HG03039 (cell line): ENCODE data around the gene TNFRSF1B.

Experiments used
- ATAC-seq: cut with Tn5 transposase; IDR thresholded peaks from one replicate; pipeline ENCODE4 v1.9.1; 2021; ENCODE audit warnings: mild to moderate bottlenecking, moderate library complexity; ENCODE audit not compliant: unreplicated experiment

The TNFRSF1B gene

DNA sequence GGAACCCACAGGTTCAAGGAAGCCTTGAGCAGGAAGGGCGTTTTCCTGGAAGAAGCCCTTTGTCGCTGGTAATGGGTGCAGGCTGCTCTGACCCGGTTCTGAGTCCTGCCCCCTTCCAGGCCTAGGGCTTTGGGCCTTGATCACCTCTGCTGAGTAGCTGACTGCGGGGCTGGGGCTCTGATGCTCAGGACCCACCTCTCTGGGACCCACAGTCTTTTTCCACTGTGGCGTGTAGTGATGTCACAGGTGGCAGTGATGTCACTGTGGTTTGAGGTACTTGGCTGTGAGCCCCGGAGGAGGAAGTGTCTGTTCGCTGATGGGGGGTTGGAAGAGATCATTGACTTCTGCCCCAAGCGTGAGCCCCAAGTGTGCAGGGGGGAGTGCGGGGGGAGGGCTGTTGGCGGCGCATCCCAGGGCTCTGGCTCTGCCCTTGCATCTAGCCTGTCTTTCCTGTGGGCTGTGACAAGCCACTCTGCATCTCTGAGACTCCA is 6.9 kb downstream of the TNFRSF1B start:
- no peak for ATAC-seq

DNA sequence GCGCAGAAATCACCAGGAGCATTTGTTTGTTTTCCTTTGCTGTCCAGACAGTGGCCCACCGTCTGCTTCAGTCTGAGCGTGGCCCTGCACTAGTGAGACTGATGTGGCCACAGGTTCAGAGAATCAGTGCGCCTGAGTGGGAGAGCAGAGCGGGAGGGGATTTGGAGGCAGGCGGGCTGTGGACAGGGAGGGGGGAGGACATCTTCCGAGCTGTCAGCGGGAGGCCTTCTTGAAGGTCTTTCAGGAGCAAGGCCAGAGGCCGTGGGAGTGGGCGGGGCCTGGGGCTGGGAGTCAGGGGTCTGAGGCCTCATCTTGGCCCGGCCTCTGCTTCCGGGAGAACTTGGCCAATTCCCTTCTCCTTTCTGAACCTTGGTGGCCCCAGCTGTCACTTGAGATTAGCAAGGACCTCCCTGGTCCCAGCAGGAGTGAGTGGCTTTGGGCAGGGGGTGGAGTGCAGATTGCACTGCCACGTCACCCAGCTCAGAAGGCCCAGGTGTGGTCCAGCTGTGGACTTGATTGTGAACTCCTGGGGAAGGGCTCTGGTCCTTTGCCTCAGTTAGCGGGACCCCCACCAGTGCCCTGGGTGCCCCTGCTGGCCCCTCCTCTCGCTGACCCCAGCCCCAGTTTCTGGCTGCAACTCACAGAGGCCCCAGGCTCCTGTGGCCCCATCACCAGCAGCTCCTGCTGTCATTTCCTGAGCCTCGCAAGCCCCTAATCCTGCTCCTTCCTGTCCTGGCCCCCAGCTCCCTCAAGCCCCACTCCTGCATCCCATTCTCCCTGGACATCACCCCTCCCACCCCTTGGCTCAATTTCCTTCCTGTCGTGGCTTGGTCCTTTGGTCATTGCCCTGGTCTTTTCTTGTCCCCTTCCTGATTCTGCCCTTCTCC is 8.4 kb downstream of the TNFRSF1B start:
- no peak for ATAC-seq

DNA sequence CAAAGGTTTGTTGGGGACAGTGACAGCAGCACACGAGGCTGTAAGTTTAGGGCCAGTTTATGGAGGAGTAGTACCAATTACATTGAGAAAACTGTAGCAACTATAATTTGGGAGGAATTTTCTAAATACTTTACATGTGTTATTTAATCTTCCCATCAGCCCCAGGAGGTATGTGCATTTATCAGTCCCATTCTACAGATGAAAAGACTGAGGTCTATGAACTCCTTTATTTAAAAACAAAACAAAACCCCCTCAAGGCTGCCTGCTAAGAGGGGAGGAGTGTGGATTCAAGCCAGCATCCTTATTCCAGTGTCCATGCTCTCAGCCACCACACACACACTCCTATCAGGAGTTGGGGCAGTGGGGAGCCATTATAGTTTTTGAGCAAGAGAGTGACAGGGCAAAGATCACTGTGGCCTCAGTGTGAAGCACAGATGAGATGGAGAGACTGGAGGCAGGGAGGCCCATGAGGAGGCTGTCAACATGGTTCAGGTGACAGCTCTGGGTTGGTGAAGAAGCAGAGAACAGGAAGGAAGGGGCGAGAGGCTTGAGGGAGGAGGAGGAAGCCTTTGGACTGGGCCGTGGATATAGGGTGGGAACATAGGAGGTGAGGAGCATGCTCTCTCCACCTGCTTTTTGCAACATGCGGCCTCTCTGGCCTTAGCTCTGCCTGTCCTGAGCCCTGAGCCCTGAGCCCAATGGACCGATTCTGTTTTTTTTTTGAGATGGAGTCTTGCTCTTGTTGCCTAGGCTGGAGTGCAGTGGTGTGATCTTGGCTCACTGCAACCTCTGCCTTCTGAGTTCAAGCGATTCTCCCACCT is 9.7 kb downstream of the TNFRSF1B start:
- no peak for ATAC-seq

DNA sequence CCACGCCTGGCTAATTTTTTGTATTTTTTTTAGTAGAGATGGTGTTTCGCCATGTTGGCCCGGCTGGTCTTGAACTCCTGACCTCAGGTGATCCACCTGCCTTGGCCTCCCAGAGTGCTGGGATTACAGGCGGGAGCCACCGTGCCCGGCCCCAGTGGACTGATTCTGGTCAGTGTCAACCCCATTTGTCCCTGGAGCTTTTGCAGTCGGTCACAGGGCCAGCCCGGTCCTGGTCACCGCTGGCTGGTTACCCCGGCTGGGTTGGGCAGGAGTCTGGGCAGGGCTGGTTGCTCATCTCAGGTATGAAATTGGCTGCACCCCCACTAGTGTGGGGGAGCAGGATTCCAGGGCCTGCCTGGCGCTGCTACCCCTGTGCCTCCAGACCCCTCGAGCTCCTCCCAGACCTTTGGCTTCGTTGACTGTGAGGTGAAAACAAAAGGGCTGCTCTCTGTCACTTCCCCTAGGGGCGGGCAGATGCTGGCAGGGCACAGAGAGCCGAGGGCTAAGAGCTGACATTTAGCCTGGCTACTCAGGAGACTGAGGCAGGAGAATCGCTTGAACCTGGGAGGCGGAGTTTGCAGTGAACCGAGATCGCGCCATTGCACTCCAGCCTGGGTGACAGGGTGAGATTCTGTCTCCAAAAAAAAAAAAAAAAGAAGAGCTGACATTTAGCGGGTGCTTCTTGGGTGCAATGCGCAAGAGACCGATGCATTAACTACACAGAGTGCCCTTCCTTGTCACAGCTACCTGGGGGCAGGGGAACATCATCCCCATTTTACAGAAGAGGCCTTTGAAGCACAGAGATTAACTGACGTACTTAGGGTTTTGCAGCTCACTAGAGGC is 10.6 kb downstream of the TNFRSF1B start:
- no peak for ATAC-seq

DNA sequence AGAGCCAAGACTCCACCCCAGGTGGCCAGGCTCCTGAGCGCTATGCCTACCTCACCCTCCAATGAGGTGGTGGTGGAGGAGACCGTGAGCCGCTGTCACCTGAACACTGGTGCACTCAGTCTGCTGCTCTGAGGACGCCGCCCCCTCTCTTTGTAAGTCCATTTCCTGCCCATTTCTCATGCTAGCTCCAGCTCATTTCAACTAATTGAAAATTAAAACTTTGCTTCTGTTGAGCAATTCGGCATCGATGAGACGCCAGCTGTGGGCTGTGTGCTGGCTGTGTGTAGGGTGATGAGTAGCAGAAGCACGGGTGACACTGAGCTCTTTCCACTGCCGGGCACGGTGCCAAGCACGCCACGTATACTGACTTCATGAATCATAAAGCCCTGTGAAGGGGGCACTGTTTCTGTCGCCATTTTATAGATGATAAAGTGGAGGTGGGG is 11.2 kb downstream of the TNFRSF1B start:
- no peak for ATAC-seq

DNA sequence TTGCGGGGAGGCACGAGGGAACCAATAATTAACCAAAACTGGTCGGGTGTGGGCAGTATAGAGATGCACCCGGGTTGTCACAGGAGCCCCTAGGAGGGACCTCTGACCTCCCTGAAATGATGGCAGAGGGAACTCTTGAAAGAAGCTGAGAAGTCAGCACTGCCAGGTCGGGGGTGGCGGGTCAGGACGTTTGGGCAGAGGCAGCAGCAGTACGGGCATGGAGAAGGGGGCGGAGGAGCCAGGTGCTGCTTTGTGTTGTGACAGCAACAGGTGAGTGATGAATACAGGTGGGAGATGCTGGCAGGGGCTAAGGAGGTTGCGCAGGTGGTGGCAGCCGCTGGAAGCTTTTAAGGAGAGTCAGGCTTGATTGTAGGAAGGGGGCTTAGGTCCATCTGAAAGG is 11.7 kb downstream of the TNFRSF1B start:
- ATAC-seq = no peak

DNA sequence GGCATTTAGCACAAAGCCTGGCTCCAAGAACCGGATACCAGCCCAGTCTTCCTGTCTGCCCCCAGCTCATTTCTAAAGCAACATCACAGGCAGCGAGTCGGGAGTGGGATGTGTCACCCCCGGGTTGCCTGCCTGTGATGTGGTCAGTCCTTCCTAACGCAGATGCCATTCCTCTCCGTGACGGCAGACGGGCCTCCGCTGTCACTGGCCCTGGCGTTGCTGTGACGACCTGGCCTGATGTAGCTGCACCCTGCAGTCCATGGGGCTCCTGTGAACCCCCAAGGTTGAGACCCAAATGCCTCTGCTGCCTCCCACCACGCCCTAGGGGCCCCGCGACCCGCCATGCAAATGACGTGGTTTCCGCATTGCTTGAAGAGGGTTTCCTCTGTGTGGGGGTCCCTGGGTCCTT is 12.3 kb downstream of the TNFRSF1B start:
- ATAC-seq = no peak

DNA sequence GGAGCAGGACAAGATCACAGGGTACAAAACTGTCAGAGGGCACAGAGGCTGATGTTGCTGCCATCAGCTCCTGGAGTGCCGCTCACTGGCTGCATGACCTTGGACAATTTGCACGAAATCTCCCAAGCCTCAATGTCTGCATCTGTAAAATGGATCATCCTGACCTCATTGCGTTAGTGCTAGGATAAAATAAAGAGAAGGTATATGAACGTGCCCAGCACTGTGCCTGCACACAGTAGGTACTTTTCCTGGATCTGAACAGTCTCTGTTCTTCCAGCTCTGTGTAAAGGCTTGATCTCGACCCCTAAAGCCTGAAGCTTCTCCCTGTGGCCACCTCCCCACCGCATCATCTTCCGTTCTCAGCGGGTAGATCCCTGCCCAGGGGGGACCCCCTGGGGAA is 12.9 kb downstream of the TNFRSF1B start:
- no peak for ATAC-seq

DNA sequence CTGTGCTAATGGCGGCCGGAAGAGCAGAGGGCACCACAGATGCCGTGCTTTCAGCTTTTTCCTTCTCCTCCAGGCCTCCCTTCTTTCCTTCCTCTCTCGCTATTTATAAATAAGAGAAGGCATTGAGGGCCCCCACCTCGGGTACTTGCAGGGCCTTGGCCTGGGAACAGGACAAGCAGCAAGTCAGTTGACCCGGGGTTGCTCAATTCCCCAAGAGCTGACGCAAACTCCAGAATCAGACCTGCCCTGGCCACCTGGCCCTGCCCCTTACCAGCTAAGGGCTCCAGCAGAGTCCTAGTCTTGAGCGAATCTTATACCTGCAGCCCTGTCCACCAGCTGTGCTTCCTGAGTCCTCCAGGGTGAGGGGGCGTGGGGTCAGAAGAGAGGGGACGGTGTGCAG is 13.5 kb downstream of the TNFRSF1B start:
- ATAC-seq = no peak

DNA sequence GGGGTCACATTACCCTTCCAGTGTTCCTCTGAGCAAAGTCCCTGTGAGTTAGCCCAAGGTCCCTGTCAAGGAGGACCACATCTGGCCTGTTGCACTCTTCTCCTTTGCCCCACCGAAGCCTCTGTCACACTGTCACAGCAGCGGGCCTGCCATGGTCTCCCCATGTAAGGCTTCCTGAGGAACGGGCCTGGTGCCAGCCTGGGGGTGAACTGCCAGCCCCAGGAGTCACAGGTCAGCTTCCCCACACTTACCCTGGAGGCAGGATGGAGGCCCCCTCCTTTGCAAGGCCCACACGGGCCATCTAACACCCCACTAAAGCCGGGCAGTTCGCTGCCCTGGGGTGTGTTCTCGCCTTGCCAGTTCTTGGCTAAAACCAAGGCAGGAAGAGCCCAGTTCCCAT is 14.1 kb downstream of the TNFRSF1B start:
- ATAC-seq = no peak

DNA sequence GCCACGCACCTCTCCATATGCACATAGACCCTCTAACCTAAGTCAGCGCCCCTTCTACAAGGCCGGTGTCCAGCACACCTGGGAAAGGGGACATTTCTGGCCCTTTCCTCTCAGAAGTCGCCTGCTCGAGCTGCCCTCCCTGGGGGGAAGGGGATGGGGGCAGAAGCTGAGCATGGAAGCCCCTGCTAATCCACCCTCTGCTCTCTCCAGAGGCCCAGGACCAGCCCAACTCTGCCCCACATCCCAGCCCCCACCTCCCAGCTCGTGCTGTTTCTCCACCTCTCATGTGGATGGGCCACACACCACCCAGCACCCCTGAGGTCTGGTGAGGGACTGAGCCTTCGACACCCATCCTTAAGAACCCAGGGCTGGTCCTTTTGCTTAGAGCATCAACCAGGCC is 14.8 kb downstream of the TNFRSF1B start:
- ATAC-seq = no peak

DNA sequence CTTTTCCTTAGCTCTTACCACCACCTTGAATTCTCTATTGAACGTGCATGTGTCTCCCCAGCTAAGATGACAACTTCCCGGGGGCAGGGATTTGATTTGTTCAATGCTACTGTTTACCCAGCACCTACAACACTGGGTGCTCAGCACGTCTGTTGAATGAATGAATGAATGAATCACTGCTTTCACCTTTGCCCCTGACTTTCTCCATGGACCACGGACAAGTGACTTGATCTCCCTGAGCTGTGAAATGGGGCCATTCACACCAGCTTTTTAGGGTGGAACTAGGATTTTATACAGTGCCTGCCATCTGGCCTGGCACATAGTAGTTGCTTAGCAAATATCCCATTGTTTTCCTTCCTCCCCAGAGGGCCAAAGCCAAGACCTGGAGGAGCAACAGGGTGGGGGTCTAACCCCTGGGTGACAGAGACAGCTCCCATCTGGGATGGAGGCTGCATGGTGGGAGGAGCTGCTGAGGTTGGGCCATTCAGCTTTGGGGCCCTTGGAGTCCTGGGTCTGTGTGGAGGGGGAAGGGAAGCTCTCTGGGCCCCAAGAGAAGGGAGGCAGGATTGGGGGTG is 15.7 kb downstream of the TNFRSF1B start:
- no peak for ATAC-seq

DNA sequence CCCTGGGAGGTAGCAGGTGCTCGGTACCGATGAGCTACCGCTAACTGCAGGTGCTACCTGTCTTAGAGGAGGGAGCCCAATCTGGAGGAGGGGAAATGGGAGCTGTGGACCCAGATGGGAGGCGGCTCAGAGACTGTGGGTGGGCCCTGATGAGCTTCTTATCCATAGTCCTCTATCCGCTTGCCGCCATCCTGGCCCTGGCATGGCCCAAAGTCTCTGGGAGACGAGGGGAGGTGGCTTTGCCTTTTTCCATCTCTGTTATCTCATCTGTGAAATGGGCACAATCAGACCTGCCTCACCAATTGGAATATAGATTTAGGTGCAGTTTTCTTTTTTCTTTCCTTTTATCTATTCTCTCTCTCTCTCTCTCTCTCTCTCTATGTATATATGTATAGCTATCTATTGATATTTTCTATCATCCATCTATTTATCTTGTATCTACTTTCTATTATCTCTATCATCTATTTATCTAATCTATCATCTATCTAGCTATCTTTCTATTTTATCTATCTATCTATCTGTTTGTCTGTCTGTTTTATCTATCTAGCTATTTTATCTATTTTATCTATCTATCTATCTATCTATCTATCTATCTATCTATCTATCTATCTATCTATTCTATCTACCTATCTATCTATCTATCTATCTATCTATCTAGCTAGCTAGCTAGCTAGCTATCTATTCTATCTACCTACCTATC is 16.5 kb downstream of the TNFRSF1B start:
- no peak for ATAC-seq

DNA sequence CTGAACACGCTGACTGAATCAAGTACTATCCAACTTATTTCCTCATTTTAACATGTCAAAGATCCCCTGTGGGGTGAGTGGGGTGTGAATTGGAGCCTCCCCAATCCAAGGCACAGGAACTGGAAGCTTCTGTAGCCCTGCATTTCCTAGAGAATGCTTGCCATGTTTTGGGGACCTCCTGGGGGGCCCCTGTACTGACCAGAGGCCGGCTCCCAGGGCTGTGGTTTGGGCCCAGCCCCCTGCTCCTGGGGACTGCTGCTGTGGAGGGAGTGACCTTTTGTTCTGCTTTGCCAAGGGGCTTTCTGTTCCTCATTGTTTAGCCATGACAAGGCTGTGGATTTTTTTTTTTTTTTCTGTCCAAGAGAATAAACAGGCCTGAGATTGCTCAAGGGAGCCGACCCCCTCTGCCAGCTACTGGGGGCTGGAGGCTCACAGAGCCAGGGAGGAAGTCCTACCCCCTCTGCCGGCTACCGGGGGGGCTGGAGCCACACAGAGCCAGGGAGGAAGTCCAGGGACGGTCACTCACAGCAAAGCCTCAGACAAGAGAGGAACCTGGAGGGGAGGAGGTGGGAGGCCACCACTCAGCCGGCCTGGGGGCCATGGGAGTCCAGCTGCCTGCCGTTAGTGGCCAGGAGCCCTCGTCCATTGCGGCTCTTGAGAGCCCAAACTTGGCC is 17.4 kb downstream of the TNFRSF1B start:
- no peak for ATAC-seq

DNA sequence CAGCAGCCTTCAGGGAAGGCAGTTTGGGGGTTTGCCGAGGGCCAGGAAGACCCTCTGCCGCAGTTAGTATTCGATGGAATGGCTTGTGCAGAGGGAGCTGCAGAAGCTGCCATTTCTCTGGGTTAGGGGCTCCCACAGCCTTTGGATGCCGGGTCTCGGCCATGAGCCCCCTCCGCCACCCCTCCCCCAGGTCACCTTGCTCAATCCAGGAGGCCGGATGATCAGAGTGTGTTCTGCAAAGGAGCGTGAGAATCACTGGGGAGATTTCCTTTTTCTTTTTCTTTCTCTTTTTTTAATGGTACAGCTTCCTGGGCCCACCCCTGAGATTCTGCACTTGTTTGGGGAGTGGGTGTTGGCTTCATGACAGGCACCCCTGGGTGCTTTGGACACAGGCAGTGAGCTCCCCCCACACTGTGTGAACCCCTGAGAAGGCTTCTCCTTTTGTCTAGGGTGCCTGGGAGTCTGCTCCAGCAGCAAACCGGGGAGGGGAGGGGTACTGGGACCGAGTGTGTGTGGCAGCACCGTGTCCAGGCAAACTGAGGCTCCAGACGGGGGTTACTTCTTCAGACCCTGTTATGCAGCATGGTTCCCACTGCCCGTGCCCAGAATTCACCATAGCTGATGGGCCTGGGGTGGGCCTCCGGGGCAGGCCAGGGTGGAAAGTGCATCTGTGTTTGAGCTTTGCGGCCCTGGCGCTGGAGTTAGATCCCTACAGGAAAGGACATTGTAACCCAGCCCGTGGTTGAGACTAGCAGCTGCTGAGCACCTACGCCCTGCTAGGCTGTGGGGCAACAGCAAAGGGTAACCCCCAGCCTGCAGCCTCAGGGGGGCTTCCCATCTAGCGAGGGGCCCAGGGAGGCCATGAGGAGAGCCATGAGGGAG is 18.5 kb downstream of the TNFRSF1B start:
- no peak for ATAC-seq

DNA sequence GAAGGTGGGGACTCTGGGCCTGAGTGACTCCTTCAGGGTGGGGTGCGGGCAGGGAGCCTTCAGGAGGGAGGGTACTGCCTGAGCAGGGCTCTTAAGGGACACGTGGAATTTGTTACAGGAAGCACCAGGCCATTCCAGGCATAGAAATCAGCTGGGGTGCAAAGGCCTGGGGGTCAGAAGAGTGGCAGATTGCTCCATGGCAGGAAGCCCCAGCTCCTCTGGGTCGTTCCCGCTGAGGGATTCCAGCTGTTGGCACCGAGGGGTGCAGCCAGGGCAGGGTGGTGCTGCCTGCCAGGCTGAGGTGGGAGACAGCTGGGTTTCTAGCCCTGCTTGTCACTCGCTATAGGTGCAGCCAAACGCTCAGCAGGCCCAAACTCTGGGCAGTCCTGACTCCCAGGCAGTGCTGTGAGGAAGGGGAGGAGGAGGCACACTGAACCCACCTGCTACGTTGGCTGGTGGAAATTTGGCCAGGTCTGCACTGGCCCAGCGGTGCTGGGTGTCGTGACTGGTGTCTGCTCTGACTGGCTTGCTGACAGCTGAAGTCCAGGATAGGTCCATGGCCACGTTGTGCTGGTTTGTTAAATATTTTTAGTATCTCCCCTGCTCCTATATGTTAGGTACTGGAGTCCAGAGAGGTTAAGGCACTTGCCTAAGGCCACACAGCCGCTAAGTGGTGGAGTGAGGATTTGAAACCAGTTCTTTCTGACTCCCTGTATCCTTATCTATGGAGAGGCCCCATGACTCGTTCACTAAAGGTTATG is 19.3 kb downstream of the TNFRSF1B start:
- no peak for ATAC-seq

DNA sequence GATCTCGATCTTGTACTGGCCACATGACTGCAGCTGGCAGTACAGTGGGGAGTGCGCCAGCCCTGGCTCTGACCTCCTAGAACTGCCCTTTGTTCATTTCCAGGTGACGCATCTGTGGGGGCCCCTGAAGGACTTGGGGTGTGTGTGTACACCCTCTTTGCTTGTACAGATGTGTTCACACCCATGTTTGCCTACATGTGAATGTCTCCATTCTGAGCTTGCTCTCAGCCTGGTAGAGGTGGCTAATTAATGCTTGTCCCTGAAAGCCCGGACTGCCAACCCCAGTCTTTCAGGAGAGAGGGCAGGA is 19.8 kb downstream of the TNFRSF1B start:
- no peak for ATAC-seq

DNA sequence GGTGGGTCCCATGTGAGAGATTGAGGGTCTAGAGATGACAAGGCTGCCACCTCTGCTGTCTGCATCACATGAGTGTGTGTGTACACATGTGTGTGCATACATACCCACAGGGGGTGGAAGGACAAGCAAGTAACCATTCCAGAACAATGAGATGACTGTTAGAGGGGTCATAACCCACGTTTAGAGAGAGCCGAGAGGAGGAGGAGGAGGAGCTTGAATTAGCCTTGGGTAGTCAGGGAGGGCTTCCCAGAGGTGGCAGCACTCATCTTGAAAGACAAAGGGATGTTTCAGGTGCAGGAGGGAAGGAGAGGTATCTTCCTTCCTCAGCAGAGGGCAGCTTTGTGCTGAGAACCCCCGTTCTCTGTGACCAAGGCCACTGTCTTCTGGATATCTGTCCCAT is 21.3 kb downstream of the TNFRSF1B start:
- ATAC-seq = no peak
